Measurements from ENCODE around the gene FYTTD1.

The FYTTD1 gene

GRCh38 chr3:197748597-197749314 is 927 bp upstream of the FYTTD1 start:
- Histone ChIP-seq H3K79me2 (ENCODE audit: control insufficient read depth, low read length) (peaks cover 39% of the 10 kb centered on the region), H3K4me3 (ENCODE audit: low read length) (peak overlapping the region; percentile 86), H3K9me2 (replicated peaks; ENCODE audit: control insufficient read depth, low read length) (no peaks in the 10 kb centered on the region), H3K4me2 (ENCODE audit: low read length) (peak overlapping the region; percentile 82), H3K36me3 (ENCODE audit: control insufficient read depth, low read length) (peaks cover 14% of the 10 kb centered on the region), H3K27ac (ENCODE audit: low read depth, low read length) (peak overlapping the region; percentile 74), H3F3A (ENCODE audit: control insufficient read depth, insufficient read depth) (peaks cover 17% of the 10 kb centered on the region), H3K9me3 (ENCODE audit: control insufficient read depth, insufficient read depth, low read length) (no peaks in the 10 kb centered on the region), H3K4me1 (ENCODE audit: control insufficient read depth, low read length) (peaks cover 43% of the 10 kb centered on the region), H4K20me1 (ENCODE audit: control insufficient read depth, insufficient read depth, low read depth, low read length) (peaks cover 12% of the 10 kb centered on the region), H3K27me3 (ENCODE audit: control insufficient read depth, low read length) (no peaks in the 10 kb centered on the region)
- TF ChIP-seq EZH2phosphoT487 (IDR thresholded peaks at IDR 0.05; ENCODE audit: borderline replicate concordance, low read length) (no peak), CTCF (IDR thresholded peaks at IDR 0.05; ENCODE audit: low read depth, low read length, poor library complexity, severe bottlenecking) (no peak)

GRCh38 chr3:197749315-197749600 is 425 bp upstream of the FYTTD1 start:
- Histone ChIP-seq H3F3A (ENCODE audit: control insufficient read depth, insufficient read depth) (peaks cover 17% of the 10 kb centered on the region), H3K9me3 (ENCODE audit: control insufficient read depth, insufficient read depth, low read length) (no peaks in the 10 kb centered on the region), H3K36me3 (ENCODE audit: control insufficient read depth, low read length) (peaks cover 14% of the 10 kb centered on the region), H4K20me1 (ENCODE audit: control insufficient read depth, insufficient read depth, low read depth, low read length) (peaks cover 12% of the 10 kb centered on the region), H3K9me2 (replicated peaks; ENCODE audit: control insufficient read depth, low read length) (no peaks in the 10 kb centered on the region), H3K27ac (ENCODE audit: low read depth, low read length) (peak overlapping the region; percentile 74), H3K27me3 (ENCODE audit: control insufficient read depth, low read length) (no peaks in the 10 kb centered on the region), H3K79me2 (ENCODE audit: control insufficient read depth, low read length) (peaks cover 44% of the 10 kb centered on the region), H3K4me1 (ENCODE audit: control insufficient read depth, low read length) (peaks cover 48% of the 10 kb centered on the region), H3K4me2 (ENCODE audit: low read length) (peak overlapping the region; percentile 82), H3K4me3 (ENCODE audit: low read length) (peak overlapping the region; percentile 86)
- TF ChIP-seq CTCF (IDR thresholded peaks at IDR 0.05; ENCODE audit: low read depth, low read length, poor library complexity, severe bottlenecking), result no peak
- no peak for TF ChIP-seq EZH2phosphoT487 (IDR thresholded peaks at IDR 0.05; ENCODE audit: borderline replicate concordance, low read length)

GRCh38 chr3:197750396-197750831 is 731 bp downstream of the FYTTD1 start:
- H3K36me3 ChIP-seq (ENCODE audit: control insufficient read depth, low read length), result peaks cover 14% of the 10 kb centered on the region
- H3K9me2 ChIP-seq (replicated peaks; ENCODE audit: control insufficient read depth, low read length), result no peaks in the 10 kb centered on the region
- H3F3A ChIP-seq (ENCODE audit: control insufficient read depth, insufficient read depth), result peaks cover 17% of the 10 kb centered on the region
- TF ChIP-seq EZH2phosphoT487 (IDR thresholded peaks at IDR 0.05; ENCODE audit: borderline replicate concordance, low read length) (no peak), CTCF (IDR thresholded peaks at IDR 0.05; ENCODE audit: low read depth, low read length, poor library complexity, severe bottlenecking) (no peak)
- peaks cover 56% of the 10 kb centered on the region for H3K79me2 ChIP-seq (ENCODE audit: control insufficient read depth, low read length)
- H3K27me3 ChIP-seq (ENCODE audit: control insufficient read depth, low read length), result no peaks in the 10 kb centered on the region
- peak overlapping the region; percentile 82 for H3K4me2 ChIP-seq (ENCODE audit: low read length)
- H3K4me1 ChIP-seq (ENCODE audit: control insufficient read depth, low read length), result peaks cover 57% of the 10 kb centered on the region
- H3K9me3 ChIP-seq (ENCODE audit: control insufficient read depth, insufficient read depth, low read length), result no peaks in the 10 kb centered on the region
- peak overlapping the region; percentile 74 for H3K27ac ChIP-seq (ENCODE audit: low read depth, low read length)
- peaks cover 12% of the 10 kb centered on the region for H4K20me1 ChIP-seq (ENCODE audit: control insufficient read depth, insufficient read depth, low read depth, low read length)
- peak overlapping the region; percentile 86 for H3K4me3 ChIP-seq (ENCODE audit: low read length)
